KOPT-K1 (cell line): ENCODE data around the gene ARL8A.
A peak's percentile ranks its signal among the peaks of the same experiment; 100 is the strongest.
"Not testable (repeated sequence)": the region's sequence is repeated elsewhere in the genome, so short reads cannot be mapped to it uniquely, and the experiment has no call there.

Experiments
- H3K27ac ChIP-seq: fragments of 200-600 bp; sonication (generic); 2 replicates; pipeline ENCODE4 v1.5.1; 2016; ENCODE audit warnings: antibody characterized with exemption, mild to moderate bottlenecking, low read depth, low read length; ENCODE audit not compliant: poor library complexity, severe bottlenecking
- H3K36me3 ChIP-seq: fragments of 200-600 bp; sonication (generic); 2 replicates; pipeline ENCODE4 v1.5.1; 2017; ENCODE audit warnings: antibody characterized with exemption, mild to moderate bottlenecking, low read length, moderate library complexity; ENCODE audit not compliant: insufficient read depth
- H3K9me3 ChIP-seq: fragments of 200-600 bp; sonication (generic); 2 replicates; pipeline ENCODE4 v1.5.1; 2017; ENCODE audit warnings: antibody characterized with exemption, low read length, mild to moderate bottlenecking; ENCODE audit not compliant: insufficient read depth, poor library complexity, severe bottlenecking

The ARL8A gene

DNA sequence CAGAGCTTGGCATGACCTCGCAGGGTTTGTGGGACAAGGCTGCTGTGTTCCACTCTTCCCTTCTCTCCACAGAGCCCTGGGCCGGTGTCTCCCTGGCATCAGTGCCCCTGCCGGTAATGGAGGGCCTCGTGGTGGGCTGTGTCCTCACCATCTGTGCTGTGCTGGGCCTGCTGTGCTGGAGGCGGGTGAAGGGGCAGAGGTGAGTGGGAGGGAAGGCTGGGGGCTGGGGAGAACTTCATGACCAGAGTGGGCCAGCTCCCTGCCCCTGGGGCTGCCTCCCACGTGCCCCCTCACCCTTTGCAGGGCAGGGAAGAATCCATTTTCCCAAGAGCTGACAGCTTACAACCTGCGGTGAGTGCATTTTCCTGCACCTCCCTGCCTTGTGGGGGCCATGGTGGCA lies 37.0 kb upstream of the ARL8A start:
- Histone ChIP-seq H3K9me3 (no peaks in the 10 kb centered on the region), H3K36me3 (no peaks in the 10 kb centered on the region), H3K27ac (no peak overlapping the region)

DNA sequence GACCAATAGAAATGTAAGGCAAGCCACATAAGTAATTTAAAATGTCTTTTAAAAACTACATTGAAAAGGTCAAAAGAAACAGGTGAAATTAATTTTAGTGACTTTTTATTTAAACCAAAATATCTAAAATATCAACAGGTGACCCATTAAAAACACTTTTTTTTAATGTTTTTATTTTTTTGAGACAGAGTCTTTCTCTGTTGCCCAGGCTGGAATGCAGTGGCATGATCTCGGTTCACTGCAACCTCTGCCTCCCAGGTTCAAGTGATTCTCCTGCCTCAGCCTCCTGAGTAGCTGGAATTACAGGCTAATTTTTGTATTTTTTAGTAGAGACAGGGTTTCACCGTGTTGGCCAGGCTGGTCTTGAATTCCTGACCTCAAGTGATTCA lies 36.2 kb upstream of the ARL8A start:
- H3K36me3 ChIP-seq, H3K27ac ChIP-seq, H3K9me3 ChIP-seq: not testable (repeated sequence)

DNA sequence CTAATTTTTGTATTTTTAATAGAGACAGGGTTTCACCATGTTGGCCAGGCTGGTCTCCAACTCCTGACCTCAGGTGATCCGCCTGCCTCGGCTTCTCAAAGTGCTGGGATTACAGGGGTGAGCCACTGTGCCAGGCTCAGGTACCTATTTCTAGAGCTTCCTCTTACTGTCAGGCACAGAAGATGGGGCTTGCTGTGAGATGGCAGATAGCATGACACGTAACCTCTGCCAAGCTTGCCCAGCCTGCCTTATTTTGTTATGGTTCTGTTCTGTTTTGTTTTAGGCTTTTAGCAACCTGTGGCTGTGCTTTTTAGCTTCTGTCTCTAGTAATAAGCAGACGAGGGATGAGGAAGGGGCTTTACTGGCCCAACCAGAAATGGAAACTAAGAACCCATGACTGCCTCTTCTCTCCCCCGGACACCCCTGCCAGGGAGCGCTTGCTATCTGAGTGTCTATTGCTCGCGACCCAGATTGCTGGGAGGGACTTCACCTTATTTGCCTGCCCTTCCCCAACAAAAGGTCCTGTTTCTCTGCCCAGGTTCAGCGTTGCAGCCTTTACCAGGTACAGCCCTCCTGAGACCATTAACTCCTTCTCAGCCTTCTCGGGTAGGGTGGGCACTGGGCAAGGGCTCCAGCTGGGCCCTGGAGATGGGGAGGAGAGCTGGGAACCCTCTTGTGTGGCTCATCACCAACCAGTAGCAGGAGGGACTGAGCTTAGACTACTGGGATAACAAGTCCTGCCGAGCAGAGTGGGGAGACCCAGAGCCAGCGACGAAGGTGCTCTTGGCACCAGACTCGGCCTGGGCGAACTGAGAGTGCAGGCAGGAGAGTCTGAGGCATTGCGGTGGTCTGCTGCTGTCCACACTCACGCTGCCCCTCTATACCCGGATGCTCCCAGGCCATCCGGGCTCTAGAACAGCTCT lies 35.6 kb upstream of the ARL8A start:
- no peak overlapping the region for H3K27ac ChIP-seq
- H3K36me3 ChIP-seq = no peaks in the 10 kb centered on the region
- H3K9me3 ChIP-seq = no peaks in the 10 kb centered on the region

DNA sequence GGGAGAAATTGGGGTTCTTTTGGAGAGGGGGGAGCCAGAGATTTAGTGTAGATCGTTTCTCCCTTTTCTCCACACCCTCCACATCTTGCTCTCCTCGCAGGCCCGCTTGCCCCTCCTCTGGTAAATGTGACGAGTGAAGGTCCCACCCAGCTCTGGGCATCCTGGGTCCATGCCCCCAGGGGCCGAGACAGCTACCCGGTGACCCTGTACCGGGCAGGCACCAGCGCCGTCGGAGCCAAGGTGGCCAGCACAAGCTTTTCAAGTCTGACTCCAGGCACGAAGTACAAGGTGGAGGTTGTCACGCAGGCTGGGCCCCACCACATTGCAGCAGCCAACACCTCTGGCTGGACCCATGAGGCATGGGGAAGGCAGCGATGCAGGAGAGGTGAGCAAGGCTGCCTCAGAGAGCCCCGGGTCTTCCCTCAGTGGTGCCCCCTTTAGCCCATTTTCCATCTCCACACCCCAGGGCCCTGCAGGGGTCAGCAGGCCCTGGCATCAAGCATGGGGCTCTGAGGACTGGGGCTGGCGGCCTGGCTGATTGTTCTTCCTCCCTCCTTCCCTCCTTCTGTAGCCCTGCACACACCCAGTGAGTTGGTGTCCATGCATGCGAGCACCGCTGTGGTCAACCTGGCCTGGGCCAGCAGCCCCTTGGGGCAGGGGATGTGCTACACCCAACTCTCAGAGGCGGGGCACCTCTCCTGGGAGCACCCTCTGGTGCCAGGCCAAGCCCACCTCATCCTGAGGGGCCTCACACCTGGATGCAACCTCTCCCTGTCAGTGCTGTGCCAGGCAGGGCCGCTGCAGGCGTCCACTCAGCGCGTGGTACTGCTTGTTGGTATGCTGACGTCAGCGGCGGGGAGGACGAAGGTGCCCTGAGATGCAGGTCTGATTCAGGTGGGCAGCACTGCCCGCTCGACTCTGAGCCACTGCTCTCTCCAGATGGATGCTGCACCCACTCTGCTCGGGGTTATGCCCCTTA lies 32.7 kb upstream of the ARL8A start:
- H3K36me3 ChIP-seq = no peaks in the 10 kb centered on the region
- H3K9me3 ChIP-seq = no peaks in the 10 kb centered on the region
- H3K27ac ChIP-seq = no peak overlapping the region

DNA sequence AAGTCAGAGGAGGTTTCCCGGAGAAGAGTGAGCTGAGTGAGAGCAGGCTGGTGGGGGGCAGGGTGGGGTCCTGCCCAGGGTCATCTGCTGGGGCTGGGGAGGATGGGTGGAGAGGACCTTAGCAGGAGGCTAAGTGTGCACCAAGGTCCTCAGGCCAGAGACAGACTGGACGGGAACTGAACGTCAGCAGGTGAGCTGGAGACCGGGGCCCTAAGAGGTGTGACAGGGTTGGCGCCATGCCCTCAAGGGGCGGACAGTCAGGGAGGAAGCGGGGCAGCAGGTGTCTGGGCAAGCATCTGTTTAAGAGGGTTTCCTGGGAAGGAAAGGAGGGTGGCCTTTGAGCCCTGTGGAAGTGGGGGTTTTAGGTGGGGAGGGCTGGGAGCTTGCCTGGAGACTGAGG lies 29.5 kb upstream of the ARL8A start:
- Histone ChIP-seq H3K27ac (no peak overlapping the region), H3K9me3 (no peaks in the 10 kb centered on the region), H3K36me3 (no peaks in the 10 kb centered on the region)

DNA sequence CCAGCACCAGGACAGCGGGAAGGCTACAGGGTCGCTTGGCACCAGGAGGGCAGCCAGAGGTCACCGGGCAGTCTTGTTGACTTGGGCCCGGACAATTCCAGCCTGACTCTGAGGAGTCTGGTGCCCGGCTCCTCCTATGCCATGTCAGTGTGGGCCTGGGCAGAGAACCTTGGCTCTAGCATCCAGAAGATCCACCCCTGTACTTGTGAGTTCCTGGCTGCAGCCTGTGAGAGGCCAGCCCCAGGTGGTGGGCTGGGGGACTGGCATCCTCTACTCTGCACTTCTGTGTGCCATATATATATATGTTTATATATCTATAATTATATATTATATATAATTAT lies 27.4 kb upstream of the ARL8A start:
- H3K27ac ChIP-seq = no peak overlapping the region
- no peaks in the 10 kb centered on the region for H3K9me3 ChIP-seq
- no peaks in the 10 kb centered on the region for H3K36me3 ChIP-seq

DNA sequence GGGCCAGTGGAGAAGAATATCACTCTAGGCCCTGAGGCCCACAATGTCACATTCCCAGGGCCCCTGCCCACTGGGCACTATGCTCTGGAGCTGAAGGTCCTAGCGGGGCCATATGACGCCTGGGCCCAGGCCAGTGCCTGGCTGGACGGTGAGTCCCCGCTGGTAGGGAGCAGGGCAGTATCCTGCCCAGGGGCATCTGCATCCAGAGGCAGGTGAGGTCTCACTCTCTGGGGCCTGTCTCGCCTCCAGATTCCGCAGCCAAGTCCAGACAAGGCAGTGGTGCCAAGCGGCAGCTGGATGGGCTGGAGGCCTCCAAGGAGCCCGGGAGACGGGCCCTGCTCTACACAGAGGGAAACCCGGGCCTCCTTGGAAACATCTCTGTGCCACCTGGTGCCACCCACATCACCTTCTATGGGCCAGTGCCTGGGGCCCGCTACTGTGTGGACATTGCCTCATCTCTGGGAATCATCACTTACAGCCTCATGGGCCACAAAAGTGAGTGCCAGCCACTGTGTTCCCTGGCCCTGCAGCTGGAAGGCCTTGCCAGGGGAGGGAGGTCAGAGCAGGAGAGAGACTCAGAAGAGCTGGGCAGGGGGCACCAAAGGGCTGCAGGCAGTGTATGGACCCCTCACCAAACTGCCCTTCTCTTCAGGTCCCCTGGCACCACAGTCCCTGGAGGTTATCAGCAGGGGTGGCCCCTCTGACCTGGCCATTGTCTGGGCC lies 26.9 kb upstream of the ARL8A start:
- no peak overlapping the region for H3K27ac ChIP-seq
- no peaks in the 10 kb centered on the region for H3K36me3 ChIP-seq
- no peaks in the 10 kb centered on the region for H3K9me3 ChIP-seq

DNA sequence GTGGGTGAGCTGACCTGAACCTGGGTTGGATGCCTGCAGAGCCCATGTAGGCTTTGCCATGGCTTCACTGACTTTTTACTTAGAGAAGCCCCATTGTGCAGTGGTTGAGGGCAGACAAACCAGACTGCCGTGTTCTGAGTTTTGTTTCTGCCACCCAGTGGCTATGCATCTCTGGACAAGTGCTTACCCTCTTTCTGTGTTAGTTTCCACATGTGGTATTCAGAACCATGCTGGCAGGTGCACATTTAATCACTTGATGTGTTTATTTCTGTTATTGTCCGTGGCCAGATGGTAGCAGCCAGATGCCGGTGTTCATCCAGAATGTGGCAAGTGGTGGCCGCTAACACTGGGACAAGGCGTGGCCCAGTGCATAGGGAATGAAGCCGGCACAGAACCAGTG lies 26.2 kb upstream of the ARL8A start:
- no peaks in the 10 kb centered on the region for H3K9me3 ChIP-seq
- H3K27ac ChIP-seq = no peak overlapping the region
- H3K36me3 ChIP-seq = no peaks in the 10 kb centered on the region

DNA sequence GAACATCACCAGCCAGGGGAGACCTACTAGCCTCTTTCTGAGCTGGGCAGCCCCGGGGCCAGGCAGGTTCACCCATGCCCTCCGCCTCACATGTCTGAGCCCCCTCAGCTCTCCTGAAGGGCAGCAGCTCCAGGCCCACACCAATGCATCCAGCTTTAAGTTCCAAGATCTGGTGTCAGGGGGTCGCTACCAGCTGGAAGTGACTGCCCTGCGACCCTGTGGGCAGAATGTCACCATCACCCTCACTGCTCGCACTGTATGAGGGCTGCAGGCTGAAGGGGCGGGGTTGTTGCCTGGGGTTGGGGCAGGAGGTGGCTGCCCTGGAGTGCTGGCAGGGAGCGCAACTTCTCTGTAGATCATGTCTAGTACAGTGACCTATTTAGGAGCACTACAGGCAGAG lies 24.3 kb upstream of the ARL8A start:
- H3K9me3 ChIP-seq = no peaks in the 10 kb centered on the region
- H3K27ac ChIP-seq = no peak overlapping the region

DNA sequence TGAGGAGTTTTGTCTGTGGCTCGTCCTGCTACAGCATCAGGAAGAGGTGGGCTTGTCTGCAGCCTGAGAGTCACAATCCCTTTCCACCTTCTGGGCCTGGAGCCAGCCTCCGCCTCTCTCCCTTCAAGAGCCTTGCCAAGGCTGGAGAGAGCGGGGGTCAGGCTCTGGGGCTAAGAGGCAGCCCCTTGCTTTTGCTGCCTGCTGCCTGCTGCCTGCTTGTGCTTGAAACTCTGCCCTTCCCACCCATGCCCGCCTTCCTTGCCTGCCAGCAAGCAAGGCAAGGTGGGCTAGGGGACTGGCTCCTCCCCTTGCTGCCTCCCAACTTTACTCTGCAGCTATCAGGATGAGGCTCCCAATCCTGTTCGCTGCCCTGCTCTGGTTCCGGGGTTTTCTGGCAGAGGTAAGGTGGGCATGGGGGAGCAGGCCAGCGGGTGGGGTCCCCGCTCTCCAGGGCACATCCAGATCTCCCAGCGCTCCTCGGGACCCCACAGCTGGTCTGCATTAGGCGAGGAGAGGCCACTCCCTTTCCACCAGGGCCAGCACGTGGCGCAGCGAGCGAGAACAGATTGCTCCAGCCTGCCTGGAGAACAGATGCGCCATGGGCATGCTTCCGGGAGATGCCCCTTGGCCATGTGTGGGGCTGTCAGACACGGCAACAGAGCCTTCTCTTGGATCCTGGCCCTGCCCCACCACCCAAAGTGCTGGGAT lies 23.3 kb upstream of the ARL8A start:
- Histone ChIP-seq H3K36me3 (no peaks in the 10 kb centered on the region), H3K27ac (no peak overlapping the region), H3K9me3 (no peaks in the 10 kb centered on the region)

More for the DNA sequence above, 24.3 kb upstream of the ARL8A start:
- no peaks in the 10 kb centered on the region for H3K36me3 ChIP-seq

DNA sequence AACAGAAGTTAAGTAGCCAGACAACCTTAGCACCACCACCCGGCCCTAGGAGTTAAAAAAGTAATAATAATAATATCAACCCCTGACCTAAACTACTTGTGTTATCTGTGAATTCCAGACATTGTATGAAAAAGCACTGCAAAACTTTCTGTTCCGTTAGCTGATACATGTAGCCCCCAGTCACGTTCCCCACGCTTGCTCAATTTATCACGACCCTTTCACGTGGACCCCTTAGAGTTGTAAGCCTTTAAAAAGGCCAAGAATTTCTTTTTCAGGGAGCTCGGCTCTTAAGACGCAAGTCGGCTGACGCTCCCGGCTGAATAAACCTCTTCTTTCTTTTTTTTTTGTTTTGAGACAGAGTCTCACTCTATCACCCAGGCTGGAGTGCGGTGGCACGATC lies 22.5 kb upstream of the ARL8A start:
- H3K27ac ChIP-seq = peak overlapping the region; percentile 99
- not testable (repeated sequence) for H3K9me3 ChIP-seq, H3K36me3 ChIP-seq

DNA sequence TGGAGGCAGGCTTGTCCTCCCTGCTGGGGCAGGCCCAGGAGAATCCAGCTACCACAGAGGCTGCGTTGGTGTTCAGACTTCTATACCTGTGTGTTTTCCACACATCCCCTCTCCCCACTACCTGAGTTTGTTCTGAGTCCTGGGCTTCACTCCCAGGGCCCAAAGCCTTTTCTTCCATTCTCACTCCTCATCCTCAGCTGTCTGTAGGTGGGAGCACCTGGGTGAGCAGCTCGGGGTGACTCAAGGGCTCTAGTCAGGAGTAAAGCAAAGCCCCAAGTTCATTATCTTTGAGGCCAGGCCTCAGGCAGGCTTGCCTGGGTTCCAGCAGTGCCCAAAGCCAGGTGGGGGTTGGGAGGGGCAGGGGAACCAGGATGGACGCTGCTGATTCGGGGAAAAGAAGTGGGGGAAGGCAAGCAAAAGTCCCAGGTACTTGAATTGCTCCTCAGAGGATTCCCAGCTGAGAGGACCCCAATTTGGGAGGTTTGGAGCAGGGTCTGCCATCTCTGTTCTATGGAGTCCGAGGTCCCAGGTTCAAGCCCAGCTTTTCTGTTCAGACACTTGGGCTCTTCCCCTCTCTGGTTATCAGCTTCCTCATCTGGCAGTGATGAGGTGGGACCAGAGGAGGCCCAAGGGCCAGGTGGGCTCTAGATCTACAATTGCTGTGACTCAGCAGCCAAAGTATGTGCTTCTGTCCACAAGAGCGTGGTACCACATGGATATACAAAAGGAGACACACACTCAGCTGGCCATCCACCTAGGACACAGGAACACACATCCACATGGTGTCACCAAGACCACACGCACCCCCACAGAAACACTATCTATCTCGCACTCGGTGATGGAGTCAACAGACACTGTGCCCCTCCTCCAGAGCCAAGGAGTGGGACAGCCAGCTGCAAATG lies 21.7 kb upstream of the ARL8A start:
- Histone ChIP-seq H3K27ac (peak overlapping the region; percentile 99), H3K36me3 (no peaks in the 10 kb centered on the region), H3K9me3 (no peaks in the 10 kb centered on the region)

DNA sequence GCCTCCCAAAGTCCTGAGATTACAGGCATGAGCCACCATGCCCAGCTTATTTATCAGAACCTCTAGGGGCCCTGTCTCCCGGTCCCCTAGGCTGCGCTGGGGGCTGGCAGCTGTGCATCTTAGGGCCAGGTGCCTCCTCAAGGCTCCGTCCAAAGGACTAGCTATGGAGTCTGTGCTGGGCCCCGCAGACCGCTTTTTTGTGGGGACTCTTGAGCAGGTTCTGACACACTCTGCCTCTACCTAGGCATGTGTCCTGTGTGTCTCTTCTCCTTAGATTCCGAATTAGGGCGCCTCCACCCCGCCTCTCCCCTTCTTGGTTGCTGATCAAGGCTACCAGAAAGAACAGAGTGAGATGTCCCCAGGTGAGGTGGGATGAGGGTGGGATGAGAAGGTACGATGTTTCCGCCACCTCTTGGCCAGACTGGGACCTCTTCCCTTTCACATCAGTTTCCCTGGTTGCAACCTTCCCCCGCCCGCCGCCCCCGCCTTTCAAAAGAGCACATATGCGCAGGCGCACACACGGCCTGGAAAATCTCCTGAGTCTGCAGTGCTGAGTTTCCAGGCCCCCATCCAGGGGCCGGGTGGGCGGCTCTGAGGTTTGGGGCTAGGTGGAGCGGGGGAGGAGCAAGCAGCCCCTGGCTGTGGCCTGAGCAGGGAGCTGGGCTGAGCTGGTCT lies 20.9 kb upstream of the ARL8A start:
- H3K9me3 ChIP-seq = no peaks in the 10 kb centered on the region
- peak overlapping the region; percentile 99 for H3K27ac ChIP-seq
- H3K36me3 ChIP-seq = no peaks in the 10 kb centered on the region
